ENCODE measurements around the gene SLC7A10. TPM values are rescaled to one million over a fixed set of nuclear protein-coding genes. Genes with fewer than 3 reads are reported as not detected.

SLC7A10 gene
- polyA plus RNA-seq, 1 of the 3 experiments (the other 2 are of a cell fraction): 0.02 TPM

GRCh38 chr19:33201473-33201872 lies 24.2 kb downstream of the SLC7A10 start (continued):
- TF ChIP-seq ZBTB33 (IDR thresholded peaks at IDR 0.05; ENCODE audit: borderline replicate concordance, low read depth): no peak

DNA sequence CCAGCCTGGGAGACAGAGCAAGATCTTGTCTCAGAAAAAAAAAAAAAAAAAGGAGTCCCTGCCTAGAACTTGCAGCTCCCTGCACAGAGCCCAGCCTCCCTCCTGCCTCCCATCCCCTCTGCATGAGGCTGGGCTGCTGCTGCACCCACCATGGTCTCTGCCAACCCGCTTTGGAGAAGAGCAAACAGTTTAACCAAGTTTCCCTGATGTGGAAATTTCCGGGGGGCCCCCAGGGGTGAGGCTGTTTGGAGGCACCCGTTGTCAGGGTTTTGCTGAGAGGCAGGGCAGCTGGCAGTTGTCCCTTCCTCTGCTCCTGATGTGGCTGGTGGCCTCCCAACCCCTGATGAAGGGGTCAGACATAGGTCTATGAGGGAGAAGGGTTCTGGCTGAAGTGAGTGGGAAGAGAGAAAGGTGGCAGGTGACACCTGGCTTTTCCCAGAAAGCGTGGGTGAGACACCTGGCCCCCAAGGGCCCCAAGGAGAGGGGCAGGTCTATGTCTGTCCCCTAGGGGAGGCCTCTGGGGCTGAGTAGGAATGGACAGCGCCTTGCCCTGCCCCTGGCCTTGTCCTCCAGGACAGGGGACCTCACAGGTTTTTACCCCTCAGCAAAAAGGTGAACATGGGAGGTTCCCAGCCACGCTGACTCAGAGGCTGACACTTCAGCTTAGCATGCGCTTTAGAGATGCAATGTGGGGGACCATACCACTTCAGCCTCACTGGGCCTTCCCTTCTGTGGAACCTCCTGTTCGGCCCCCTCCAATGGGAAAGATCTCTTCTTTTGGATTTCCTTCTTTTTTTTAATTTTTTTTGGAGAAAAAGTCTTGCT lies 26.0 kb downstream of the SLC7A10 start:
- ChIA-PET POLR2A (no interaction called here), CTCF (interaction anchor here (0.6 to 1.4 kb wide), 2 partner anchors 74 to 181 kb away, joined by 3 to 5 read pairs; no protein-coding TSS in a partner anchor)
- 79% methylated on average over 7 of the region's 8 CpGs for WGBS (ENCODE audit: low lambda C conversion rate)
- Histone ChIP-seq H4K20me1 (ENCODE audit: insufficient read depth) (0 out of 2 replicates have a peak, but pooled peaks cover 5% of the 10 kb centered on the region), H3K36me3 (replicated peaks in 1 of 2; ENCODE audit: control insufficient read depth in 1 of 2, insufficient read depth in 2 of 2, low read length in 1 of 2) (peaks cover 0 to 3% of the 10 kb centered on the region in 2 experiments), H3K9me3 (no peaks in the 10 kb centered on the region), H2AFZ (ENCODE audit: low read depth) (no peak overlapping the region), H3K9ac (no peak overlapping the region), H3F3A (replicated peaks; ENCODE audit: insufficient read depth) (no peaks in the 10 kb centered on the region), H3K27me3 (ENCODE audit: insufficient read depth) (no peaks in the 10 kb centered on the region), H3K9me2 (no peaks in the 10 kb centered on the region), H3K27ac (ENCODE audit: low read depth in 2 of 2, low read length in 1 of 2) (no peak overlapping the region), H3K4me2 (no peak overlapping the region), H3K4me3 (ENCODE audit: low read depth in 2 of 2, low read length in 1 of 2) (no peak overlapping the region), H3K4me1 (ENCODE audit: control insufficient read depth in 1 of 2, insufficient read depth in 2 of 2, low read depth in 1 of 2, low read length in 1 of 2) (peaks cover 0 to 8% of the 10 kb centered on the region in 2 experiments; a peak in 1 of 4 replicates), H3K79me2 (ENCODE audit: insufficient read depth) (no peaks in the 10 kb centered on the region)
- TF ChIP-seq CHD2 (IDR thresholded peaks at IDR 0.05; ENCODE audit: low read length, partially characterized antibody): no peak
- TF ChIP-seq, protein P1, sequence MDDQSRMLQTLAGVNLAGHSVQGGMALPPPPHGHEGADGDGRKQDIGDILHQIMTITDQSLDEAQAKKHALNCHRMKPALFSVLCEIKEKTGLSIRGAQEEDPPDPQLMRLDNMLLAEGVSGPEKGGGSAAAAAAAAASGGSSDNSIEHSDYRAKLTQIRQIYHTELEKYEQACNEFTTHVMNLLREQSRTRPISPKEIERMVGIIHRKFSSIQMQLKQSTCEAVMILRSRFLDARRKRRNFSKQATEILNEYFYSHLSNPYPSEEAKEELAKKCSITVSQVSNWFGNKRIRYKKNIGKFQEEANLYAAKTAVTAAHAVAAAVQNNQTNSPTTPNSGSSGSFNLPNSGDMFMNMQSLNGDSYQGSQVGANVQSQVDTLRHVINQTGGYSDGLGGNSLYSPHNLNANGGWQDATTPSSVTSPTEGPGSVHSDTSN (IDR thresholded peaks at IDR 0.05): no peak
- DNase-seq: peak; percentile 9

- no peaks in the 10 kb centered on the region for H3F3A ChIP-seq (replicated peaks; ENCODE audit: insufficient read depth)
- peaks cover 0 to 3% of the 10 kb centered on the region in 2 experiments for H3K36me3 ChIP-seq (replicated peaks in 1 of 2; ENCODE audit: control insufficient read depth in 1 of 2, insufficient read depth in 2 of 2, low read length in 1 of 2)
- TF ChIP-seq IRF3 (IDR thresholded peaks at IDR 0.05; ENCODE audit: low read depth, low read length): no peak
- CTCF ChIA-PET: interaction anchor here (1.0 to 6.5 kb wide), 5 partner anchors 11 to 222 kb away, joined by 3 to 44 read pairs (median 5); no protein-coding TSS in a partner anchor
- H3K4me2 ChIP-seq: no peak overlapping the region
- no peak overlapping the region for H3K4me3 ChIP-seq (ENCODE audit: low read depth in 2 of 2, low read length in 1 of 2)
- no peak overlapping the region for H3K9ac ChIP-seq
- no peak overlapping the region for H2AFZ ChIP-seq (ENCODE audit: low read depth)
- no peaks in the 10 kb centered on the region for H3K9me3 ChIP-seq
- WGBS (ENCODE audit: low lambda C conversion rate): 100% methylated on average over 6 of the region's 7 CpGs
- H3K79me2 ChIP-seq (ENCODE audit: insufficient read depth): no peaks in the 10 kb centered on the region
- H4K20me1 ChIP-seq (ENCODE audit: insufficient read depth): 0 out of 2 replicates have a peak, but pooled peaks cover 5% of the 10 kb centered on the region
- H3K27ac ChIP-seq (ENCODE audit: low read depth in 2 of 2, low read length in 1 of 2): no peak overlapping the region
- peak; percentile 8 for DNase-seq
- H3K4me1 ChIP-seq (ENCODE audit: control insufficient read depth in 1 of 2, insufficient read depth in 2 of 2, low read depth in 1 of 2, low read length in 1 of 2): peaks cover 0 to 13% of the 10 kb centered on the region in 2 experiments; a peak in 1 of 4 replicates
- H3K9me2 ChIP-seq: no peaks in the 10 kb centered on the region
- H3K27me3 ChIP-seq (ENCODE audit: insufficient read depth): no peaks in the 10 kb centered on the region
- POLR2A ChIA-PET: interaction anchor here (0.6 to 0.8 kb wide), 2 partner anchors 75 to 106 kb away, joined by 3 to 4 read pairs; no protein-coding TSS in a partner anchor
Measured at GRCh38 chr19:33198169-33198568, 27.5 kb downstream of the SLC7A10 start.

All from SK-N-SH (cell line).